Kidney tubule cell (primary cell): Measurements from ENCODE around the gene MYH14.
A peak's percentile ranks its signal among the peaks of the same experiment; 100 is the strongest.

Source experiments
- DNase-seq: peaks from one replicate; pipeline ENCODE4 v3.0.0-alpha.2; 2018; ENCODE audit warnings: low spot score

The MYH14 gene

DNA sequence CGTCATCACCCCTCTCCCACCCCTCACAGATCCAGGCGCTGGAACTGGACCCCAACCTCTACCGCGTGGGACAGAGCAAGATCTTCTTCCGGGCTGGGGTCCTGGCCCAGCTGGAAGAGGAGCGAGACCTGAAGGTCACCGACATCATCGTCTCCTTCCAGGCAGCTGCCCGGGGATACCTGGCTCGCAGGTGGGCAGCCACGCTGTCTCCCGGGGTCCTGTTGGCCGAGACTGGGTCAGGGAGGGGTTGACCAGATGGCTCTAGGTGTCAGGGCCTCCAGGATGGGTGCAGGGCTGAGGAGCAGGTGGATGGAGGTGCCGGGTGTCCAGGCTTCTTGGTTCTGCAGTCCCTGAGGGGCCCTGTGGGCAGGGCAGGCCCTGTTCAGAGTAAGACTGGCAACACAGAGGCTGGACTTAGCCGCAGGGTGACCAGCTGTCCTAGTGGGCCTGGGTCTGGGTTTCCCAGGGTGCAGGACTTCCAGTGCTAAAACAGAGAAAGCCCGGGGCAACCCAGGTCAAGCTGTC lies 58.1 kb downstream of the MYH14 start:
- no peak for DNase-seq

DNA sequence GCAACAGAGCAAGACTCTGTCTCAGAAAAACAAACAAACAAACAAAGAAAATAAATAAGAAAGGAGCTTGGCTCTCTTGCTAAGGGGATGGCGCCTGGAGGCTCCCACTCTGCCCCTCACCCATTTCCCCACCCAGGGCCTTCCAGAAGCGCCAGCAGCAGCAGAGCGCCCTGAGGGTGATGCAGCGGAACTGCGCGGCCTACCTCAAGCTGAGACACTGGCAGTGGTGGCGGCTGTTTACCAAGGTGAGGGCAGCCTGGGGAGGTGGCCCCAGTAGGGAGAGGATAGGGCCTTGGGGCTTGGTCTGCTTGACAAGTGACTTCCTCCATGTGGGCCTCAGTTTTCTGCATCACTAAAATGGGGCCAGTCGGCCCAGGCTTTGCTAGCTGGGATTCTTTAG lies 59.8 kb downstream of the MYH14 start:
- DNase-seq: no peak

DNA sequence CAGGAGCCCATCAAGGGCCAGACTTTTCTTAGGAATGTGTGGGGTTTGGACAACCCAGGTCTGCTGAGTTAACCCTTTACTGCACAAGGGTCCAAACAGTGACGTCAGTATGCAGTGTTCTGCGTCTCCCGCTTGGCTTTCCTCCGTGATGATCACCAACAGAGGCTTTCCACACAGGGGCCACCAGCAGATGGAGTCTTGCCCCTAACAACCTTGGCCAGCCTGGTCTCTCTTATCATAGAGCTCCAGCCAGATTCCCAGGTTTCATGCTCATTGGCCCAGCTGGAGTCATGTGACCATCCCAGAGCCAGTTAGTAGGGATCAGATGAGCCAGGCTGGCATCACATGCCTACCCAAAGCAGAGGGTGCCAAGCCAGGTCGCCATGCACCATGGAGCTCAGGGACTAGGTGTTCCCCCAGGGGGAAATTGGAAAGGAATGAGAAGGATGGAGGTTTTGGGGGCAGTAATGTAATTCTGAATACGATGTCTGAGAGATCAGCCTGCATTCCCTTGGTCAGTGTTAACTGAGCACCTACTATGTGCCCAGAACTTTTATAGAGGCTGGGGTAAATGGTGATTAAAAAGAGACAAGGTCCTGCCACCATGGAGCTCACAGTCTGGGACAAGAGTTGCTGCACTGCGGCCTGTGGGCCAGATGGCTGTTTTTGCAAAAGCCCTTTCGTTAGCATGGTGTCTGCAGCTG lies 61.2 kb downstream of the MYH14 start:
- DNase-seq: no peak

DNA sequence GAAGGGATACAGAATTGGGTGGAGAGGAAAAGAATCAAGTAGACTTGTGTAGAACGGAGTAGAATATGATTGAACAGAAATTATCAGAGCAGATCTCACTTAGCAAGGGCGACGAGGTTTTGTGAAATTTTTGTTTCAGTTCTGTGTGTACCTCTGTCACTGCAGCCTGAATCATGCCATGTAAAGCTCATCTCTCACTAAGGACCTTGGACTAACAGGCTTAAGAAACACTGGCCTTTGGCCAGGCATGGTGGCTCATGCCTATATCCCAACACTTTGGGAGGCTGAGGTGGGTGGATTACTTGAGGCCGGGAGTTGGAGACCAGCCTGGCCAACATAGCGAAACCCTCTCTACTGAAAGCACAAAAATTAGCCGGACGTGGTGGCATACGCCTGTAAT lies 62.6 kb downstream of the MYH14 start:
- no peak for DNase-seq

DNA sequence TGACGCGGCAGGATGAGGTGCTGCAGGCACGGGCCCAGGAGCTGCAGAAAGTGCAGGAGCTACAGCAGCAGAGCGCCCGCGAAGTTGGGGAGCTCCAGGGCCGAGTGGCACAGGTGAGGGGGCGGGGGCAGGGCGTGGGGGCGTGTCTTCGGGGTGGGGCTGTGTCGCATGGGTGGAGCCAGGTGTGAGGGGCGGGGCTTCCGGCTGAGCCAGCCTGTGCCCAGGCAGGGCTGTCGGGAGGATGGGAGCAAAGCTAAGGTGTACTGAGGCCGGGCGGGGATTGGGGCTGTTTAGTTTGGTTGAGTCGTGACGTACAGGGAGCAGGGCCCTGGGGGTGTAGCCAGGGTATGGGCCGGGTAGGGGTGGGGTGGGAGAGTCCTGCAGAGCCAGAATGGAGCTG lies 63.5 kb downstream of the MYH14 start:
- no peak for DNase-seq

DNA sequence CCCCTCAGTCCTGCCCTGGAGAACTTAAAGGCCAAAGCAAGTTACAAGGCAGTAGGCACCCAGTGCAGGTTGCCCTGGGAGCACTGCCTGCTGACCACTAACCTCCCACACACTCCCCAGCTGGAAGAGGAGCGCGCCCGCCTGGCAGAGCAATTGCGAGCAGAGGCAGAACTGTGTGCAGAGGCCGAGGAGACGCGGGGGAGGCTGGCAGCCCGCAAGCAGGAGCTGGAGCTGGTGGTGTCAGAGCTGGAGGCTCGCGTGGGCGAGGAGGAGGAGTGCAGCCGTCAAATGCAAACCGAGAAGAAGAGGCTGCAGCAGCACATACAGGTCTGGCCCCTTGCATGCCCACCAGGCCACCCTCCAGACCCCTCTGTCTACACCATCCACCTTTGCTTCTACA lies 64.6 kb downstream of the MYH14 start:
- DNase-seq: no peak

DNA sequence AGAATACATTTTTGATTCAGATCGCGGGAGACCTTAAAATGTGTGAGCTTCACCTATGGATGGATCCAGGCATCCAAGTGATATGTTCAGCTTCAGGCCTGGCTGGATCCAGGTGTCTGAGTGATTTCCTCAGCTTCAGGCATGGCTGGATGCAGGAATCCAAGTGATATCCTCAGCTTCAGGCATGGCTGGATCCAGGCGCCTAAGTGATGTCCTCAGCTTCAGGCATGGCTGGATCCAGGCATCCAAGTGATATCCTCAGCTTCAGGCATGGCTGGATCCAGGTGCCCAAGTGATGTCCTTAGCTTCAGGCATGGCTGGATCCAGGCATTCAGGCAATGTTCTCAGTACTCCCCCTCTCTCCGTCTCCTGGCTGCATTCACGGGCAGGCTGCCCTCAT lies 65.1 kb downstream of the MYH14 start:
- peak; percentile 35 for DNase-seq

GRCh38 chr19:50269653-50270052 lies 66.2 kb downstream of the MYH14 start:
- DNase-seq: no peak

- DNase-seq: no peak
Measured at GRCh38 chr19:50272263-50272897, 69.0 kb downstream of the MYH14 start.

GRCh38 chr19:50273821-50274220 lies 70.4 kb downstream of the MYH14 start:
- no peak for DNase-seq

DNA sequence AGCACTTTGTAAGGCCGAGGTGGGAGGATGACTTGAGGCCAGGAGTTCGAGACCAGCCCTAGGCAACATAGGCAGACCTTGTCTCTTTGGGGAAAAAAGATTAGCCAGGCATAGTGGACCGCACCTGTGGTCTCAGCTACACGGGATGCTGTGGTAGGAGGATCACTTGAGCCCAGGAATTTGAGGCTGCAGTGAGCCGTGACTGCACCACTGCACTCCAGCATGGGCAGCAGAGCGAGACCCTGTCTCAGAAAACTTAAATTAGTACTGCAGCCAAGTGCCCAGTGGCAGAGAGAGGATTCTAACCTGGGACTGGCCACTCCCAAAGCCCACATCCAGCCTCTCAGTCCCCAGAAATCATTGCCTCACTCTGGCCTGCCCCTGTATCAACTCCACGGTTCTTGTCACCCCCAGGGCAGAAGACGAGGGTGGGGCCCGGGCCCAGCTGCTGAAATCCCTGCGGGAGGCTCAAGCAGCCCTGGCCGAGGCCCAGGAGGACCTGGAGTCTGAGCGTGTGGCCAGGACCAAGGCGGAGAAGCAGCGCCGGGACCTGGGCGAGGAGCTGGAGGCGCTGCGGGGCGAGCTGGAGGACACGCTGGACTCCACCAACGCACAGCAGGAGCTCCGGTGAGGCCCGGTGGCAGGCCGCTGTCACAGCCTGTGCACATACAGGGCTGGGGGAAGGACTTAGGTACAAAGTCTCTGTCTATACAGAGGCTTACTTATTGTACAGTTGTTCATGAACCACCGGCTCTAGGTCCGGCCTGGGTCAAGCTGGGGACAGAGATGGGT lies 72.4 kb downstream of the MYH14 start:
- DNase-seq: peak; percentile 49

DNA sequence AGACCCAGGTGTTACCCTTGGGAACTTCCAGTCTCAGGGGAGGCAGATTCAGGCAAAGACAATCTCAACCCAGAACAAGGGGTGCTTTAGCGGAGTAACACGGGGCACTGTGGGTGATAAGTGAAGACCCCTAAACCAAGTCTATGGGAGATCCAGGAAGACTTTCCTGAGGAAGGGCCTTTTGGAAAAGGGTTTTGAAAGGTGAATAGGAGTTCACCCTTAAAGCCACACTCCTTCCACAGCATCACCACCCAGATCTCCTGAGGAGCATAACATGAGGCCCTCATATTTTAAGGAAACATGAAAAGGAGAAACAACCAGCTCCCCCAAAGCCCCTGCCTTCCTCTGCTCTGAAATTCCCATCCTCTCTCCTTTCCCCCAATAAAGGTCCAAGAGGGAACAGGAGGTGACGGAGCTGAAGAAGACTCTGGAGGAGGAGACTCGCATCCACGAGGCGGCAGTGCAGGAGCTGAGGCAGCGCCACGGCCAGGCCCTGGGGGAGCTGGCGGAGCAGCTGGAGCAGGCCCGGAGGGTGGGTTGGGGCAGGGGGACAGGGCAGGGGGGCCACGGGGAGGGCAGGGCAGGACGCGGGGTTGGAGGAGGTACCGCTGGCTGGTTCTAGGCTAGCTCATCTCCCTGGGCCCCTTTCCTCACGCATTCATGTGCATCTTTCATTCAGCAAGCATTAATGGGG lies 73.1 kb downstream of the MYH14 start:
- no peak for DNase-seq

DNA sequence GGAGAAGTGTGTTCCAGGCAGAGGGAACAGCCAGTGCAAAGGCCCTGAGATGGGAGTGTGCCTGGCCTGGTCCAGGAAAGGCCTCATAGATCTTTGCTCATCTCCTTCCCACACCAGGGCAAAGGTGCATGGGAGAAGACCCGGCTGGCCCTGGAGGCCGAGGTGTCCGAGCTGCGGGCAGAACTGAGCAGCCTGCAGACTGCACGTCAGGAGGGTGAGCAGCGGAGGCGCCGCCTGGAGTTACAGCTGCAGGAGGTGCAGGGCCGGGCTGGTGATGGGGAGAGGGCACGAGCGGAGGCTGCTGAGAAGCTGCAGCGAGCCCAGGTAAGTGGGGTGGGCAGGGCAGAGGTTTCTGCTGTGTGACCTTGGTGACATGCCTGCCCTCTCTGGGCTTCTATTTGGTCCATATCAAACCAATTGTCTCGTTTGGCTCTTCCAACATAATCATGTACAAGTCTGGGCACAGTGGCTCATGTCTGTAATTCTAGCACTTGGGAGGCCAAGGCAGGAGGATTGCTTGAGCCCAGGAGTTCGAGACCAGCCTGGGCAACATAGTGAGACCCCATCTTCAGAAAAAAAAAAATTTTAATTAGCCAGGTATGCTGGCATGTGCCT lies 74.7 kb downstream of the MYH14 start:
- no peak for DNase-seq

DNA sequence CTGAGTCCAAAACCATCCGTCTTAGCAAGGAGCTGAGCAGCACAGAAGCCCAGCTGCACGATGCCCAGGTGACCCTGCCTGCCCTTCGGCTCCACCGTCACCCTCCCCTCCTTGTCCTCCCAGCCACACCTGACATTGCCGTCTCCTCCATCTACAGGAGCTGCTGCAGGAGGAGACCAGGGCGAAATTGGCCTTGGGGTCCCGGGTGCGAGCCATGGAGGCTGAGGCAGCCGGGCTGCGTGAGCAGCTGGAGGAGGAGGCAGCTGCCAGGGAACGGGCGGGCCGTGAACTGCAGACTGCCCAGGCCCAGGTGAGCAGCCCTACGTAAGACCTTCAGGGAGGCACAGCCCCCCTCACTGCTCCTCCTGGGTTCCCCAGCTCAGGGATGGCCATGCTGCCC lies 76.7 kb downstream of the MYH14 start:
- DNase-seq: no peak

DNA sequence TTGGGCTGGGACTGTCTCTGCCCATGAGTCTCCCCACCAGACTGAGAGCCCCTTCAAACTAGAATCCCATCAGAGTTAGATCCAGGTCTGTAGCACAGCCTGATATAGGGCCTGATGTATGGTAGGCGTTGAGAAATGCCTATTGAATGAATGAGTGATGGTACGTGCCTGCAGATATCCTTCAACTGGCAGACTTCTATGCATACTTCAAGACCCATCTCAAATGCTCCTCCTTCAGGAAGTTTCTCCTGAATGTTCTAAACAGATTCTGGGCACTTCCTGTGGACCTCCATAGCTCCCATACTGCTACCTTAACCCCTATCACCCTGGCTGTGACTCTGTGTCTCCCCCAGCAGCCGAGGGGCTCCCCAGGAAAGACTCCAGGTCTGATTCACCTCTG lies 77.6 kb downstream of the MYH14 start:
- no peak for DNase-seq

DNA sequence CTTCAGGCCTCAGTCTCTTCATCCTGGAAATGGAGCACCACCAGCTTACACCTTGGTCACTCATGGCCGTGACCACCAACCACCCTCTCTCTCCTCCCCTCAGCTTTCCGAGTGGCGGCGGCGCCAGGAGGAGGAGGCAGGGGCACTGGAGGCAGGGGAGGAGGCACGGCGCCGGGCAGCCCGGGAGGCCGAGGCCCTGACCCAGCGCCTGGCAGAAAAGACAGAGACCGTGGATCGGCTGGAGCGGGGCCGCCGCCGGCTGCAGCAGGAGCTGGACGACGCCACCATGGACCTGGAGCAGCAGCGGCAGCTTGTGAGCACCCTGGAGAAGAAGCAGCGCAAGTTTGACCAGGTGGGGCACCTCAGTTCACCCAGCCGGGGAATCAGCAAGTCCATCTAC lies 78.1 kb downstream of the MYH14 start:
- no peak for DNase-seq

DNA sequence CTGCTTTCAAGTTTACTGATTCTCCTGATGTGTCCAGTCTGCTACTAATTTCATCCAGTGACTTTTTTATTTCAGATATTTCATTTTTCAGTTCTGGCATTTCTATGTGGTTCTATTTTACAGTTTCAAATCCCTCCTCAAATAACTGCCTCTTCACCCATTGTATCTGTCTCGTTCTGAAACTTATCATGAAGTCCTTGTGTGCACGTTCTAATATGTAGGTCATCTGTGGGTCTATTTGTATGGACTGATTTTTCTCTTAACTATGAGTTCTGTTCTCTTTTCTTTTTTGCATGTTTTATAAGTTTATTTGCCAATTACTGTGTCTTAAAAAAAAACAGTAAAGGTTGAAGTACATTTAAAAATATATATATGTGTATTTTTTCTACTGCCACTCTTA lies 82.4 kb downstream of the MYH14 start:
- DNase-seq: no peak

DNA sequence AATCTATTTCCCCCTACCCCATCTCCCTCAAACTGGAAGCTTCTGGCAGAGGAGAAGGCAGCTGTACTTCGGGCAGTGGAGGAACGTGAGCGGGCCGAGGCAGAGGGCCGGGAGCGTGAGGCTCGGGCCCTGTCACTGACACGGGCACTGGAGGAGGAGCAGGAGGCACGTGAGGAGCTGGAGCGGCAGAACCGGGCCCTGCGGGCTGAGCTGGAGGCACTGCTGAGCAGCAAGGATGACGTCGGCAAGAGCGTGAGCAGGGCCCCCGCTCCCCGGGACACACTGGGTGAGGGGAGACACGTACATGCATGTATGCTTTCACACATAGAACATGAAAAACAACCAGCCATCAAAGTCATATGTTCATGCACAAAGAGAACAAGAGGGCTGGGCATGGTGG lies 83.0 kb downstream of the MYH14 start:
- no peak for DNase-seq

- no peak for DNase-seq
Measured at GRCh38 chr19:50287331-50287730, 83.9 kb downstream of the MYH14 start.

- no peak for DNase-seq
Measured at GRCh38 chr19:50288954-50289353, 85.5 kb downstream of the MYH14 start.

DNA sequence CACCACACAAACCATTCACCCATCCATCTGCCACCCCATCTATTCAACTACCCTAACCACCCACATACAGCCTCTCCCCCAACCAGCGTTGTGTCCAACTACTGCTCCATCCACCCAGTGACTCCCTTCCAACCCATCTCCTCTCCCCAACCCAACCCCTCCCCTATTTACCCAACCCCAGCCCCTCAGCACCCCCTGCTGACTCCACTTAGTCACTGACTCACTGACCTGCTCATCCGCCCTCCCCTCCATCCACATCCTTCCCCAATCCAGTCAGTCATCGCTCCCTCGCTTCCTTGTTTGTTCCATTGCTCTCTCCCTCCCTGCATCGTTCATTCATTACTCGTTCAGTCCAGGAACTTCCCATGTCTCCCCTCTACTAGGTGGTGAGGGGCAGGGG lies 86.6 kb downstream of the MYH14 start:
- no peak for DNase-seq

- DNase-seq: no peak
Measured at GRCh38 chr19:50290775-50291174, 87.4 kb downstream of the MYH14 start.
